GM13977 (cell line): ENCODE measurements around the gene SRCAP.

Experiments
- DNase-seq: peaks from one replicate; pipeline ENCODE4 v3.0.0; 2012; ENCODE audit warnings: low spot score
- CTCF ChIP-seq: IDR thresholded peaks from 2 replicates; pipeline ENCODE4 v1.5.1; 2012; ENCODE audit warnings: mild to moderate bottlenecking, control low read depth; ENCODE audit not compliant: insufficient read depth; ENCODE audit errors: extremely low read depth, missing control alignments
- in situ Hi-C: fragments of 300-500 bp; cut with MboI; formaldehyde crosslinking; loops from one replicate; pipeline ENCODE4 v1.12.0; 2022; ENCODE audit warnings: low sequenced_read_pairs, low pct_unique_long_range_greater_than_20kb, mixed read lengths, inconsistent platforms; ENCODE audit not compliant: unreplicated experiment

SRCAP gene

GRCh38 chr16:30747331-30747730 is 48.4 kb downstream of the SRCAP start:
- in situ Hi-C loops = no loop called here
- no peak for DNase-seq
- no peak for TF ChIP-seq CTCF

- no peak for TF ChIP-seq CTCF
- DNase-seq = peak; percentile 98
- in situ Hi-C loops = no loop called here
These were observed 49.0 kb downstream of the SRCAP start, which contains the start of gene PHKG2 for GRCh38 chr16:30747799-30748633. Gene PHKG2, plus strand, starts transcription at chr16:30748425. Its CDS starts 396 bp downstream, at chr16:30748821.

- no peak for TF ChIP-seq CTCF
- DNase-seq = peak; percentile 70
- in situ Hi-C loops = no loop called here
These were observed 49.9 kb downstream of the SRCAP start for GRCh38 chr16:30748634-30749445.

- in situ Hi-C loops = no loop called here
- TF ChIP-seq CTCF = no peak
- no peak for DNase-seq
These were observed 51.2 kb downstream of the SRCAP start for GRCh38 chr16:30750201-30750600.

DNA sequence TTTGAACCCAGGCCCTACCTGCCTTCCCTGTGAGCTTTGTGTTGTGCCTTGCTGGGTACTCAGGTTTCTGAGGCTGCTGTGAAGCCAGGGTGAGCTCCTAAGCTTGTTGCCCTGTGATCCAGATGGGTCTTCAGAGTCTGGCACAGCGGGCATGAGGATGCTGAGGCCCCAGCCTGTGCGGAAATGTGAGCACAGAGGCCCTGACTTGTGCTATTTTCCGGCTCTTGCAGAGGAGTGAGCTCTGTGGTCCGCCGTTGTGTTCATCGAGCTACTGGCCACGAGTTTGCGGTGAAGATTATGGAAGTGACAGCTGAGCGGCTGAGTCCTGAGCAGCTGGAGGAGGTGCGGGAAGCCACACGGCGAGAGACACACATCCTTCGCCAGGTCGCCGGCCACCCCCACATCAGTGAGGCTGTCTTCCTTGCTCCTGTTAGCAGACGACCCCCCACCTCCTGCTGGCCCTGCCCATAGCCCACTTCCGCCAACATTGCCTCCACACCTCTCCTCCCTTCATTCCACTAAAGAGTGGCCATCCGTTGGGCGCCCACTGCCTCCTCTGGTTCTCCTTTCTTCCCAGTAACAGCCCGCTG is 52.0 kb downstream of the SRCAP start:
- DNase-seq = no peak
- TF ChIP-seq CTCF = no peak
- in situ Hi-C loops = no loop called here

DNA sequence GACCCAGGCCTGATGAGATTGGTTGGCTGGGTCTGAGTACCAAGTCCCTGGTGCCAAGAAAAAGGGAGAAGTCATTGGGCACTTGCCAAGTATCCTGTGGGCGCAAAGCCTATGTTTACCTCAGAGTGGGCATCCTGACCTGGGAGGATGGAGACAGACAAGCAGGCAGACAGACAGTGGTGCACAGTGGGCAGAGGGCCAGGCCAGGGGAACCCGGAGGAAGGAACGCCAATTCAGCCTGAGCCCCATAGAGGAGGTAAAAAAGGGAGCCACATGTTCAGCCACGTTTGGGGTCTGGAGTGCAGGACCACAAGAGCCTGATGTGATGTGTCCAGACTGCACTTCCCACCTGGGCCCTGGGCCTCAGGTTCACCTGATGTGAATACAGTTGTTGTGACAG is 54.6 kb downstream of the SRCAP start:
- no peak for TF ChIP-seq CTCF
- in situ Hi-C loops = no loop called here
- no peak for DNase-seq
